Mammary epithelial cell (primary cell): ENCODE results near the gene PPM1M.

Experiments
- CTCF ChIP-seq, 2 donors: IDR thresholded peaks in 1 of 2; conservative IDR thresholded peaks in 1 of 2; 2 replicates each; pipeline ENCODE4 v1.5.1; 2011 to 2012; ENCODE audit warnings: inconsistent platforms in 2 of 2, low read length in 2 of 2, mild to moderate bottlenecking in 2 of 2, control low read depth in 1 of 2, low read depth in 1 of 2; ENCODE audit not compliant: insufficient read depth in 1 of 2; ENCODE audit errors: extremely low read depth in 1 of 2
- EZH2 ChIP-seq: IDR thresholded peaks from 2 replicates; pipeline ENCODE4 v1.6.1; 2012; ENCODE audit warnings: low read length, inconsistent platforms, borderline replicate concordance

GRCh38 chr3:52228751-52229291, 16.7 kb upstream of the PPM1M start:
- TF ChIP-seq EZH2 (no peak), CTCF (conservative IDR thresholded peaks at IDR 0.05 in 1 of 2, IDR thresholded peaks at IDR 0.05 in 1 of 2; ENCODE audit: extremely low read depth in 1 of 2, insufficient read depth in 1 of 2, low read depth in 1 of 2, low read length in 2 of 2) (no peak)
